ENCODE data around the gene LIN37.

LIN37 gene

GRCh38 chr19:35756377-35757230, 8.2 kb downstream of the LIN37 start, which contains the start of gene HSPB6:
Gene HSPB6, minus strand, starts transcription at chr19:35757029. Its CDS starts 21 bp downstream, at chr19:35757008.
- TF ChIP-seq, protein P1, sequence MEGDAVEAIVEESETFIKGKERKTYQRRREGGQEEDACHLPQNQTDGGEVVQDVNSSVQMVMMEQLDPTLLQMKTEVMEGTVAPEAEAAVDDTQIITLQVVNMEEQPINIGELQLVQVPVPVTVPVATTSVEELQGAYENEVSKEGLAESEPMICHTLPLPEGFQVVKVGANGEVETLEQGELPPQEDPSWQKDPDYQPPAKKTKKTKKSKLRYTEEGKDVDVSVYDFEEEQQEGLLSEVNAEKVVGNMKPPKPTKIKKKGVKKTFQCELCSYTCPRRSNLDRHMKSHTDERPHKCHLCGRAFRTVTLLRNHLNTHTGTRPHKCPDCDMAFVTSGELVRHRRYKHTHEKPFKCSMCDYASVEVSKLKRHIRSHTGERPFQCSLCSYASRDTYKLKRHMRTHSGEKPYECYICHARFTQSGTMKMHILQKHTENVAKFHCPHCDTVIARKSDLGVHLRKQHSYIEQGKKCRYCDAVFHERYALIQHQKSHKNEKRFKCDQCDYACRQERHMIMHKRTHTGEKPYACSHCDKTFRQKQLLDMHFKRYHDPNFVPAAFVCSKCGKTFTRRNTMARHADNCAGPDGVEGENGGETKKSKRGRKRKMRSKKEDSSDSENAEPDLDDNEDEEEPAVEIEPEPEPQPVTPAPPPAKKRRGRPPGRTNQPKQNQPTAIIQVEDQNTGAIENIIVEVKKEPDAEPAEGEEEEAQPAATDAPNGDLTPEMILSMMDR (IDR thresholded peaks at IDR 0.05; ENCODE audit: borderline replicate concordance, control extremely low read depth, extremely low read depth, insufficient read depth, missing control alignments) = no peak
- in situ Hi-C loops (cut with MboI; ENCODE audit: low sequenced_read_pairs, unreplicated experiment) = no loop called here

GRCh38 chr19:35757231-35757748, 8.9 kb downstream of the LIN37 start:
- TF ChIP-seq, protein P1 (IDR thresholded peaks at IDR 0.05; ENCODE audit: borderline replicate concordance, control extremely low read depth, extremely low read depth, insufficient read depth, missing control alignments) = no peak
- DNase-seq (ENCODE audit: low spot score) = no peak
- in situ Hi-C loops (cut with MboI; ENCODE audit: low sequenced_read_pairs, unreplicated experiment) = no loop called here

More at GRCh38 chr19:35756377-35757230, 8.2 kb downstream of the LIN37 start, which contains the start of gene HSPB6:
- DNase-seq (ENCODE audit: low spot score) = no peak

DNA sequence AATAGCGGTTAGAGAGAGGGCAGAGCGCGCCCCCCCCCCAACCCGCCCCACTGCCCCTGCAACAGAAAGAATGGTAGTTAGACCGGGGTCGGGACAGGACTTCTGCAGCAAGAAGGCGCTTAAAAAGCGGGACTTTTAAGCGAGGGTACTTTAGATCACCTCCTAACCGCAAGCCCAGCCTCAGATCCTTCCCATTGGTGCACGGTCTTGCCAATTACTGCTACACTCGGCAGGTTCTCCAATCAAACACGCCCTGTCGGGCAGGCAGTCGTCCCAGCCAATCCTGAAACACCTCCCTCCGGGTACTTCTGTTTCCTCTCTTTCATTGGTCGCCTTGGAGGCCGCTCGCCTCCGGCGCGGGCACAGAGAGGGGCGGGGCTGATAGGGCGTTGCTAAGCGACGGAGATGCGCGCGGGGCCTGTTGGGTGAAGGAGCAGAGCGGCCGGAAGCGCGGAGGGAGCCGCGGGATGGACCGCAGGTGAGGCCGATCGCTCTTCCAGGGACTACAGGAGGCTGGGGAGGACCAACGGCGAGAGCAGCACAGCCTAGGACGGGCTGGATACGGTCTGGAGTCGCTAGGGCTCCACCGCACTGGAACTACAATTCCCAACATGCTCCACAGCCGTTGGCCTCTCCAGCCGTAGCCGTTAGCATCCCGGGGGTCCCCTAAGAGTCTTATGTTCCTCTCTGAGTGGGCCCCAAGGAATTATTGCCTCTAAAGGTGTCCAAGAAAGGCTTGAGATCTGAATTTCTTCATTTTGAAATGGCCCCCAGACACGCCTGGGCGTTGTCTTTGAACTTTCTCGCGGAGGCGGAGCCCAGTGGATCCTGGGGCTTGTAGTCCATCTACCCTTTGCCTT, 9.6 kb downstream of the LIN37 start, which contains the start of gene PROSER3:
Gene PROSER3 (plus strand): TSS at position 428 of the 860 bp plus-strand sequence. CDS start 40 bp downstream, at position 468.
- TF ChIP-seq, protein P1 (IDR thresholded peaks at IDR 0.05; ENCODE audit: borderline replicate concordance, control extremely low read depth, extremely low read depth, insufficient read depth, missing control alignments) = no peak
- peak; percentile 98 for DNase-seq (ENCODE audit: low spot score)
- in situ Hi-C loops (cut with MboI; ENCODE audit: low sequenced_read_pairs, unreplicated experiment) = no loop called here

DNA sequence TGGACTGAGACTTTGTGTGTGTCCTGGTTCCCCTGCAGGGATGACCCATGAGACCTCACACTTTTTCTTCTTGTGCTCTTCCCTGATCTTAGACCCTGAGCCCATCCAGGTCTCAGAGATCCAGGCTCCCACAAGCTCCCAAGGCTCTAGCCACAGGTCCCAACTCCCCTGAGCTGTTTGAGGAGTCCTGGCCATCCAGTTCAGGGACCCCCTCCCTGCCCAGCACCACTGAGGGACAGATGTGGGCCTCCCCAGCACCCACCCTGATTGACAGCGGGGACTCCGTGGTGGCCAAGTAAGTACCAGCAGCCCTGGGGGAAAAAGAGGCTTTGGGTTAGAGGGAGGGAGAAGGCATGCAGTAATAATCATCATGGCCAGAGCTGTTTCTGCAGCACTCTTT, 11.3 kb downstream of the LIN37 start:
- no peak for DNase-seq (ENCODE audit: low spot score)
- in situ Hi-C loops (cut with MboI; ENCODE audit: low sequenced_read_pairs, unreplicated experiment) = no loop called here
- TF ChIP-seq, protein P1 (IDR thresholded peaks at IDR 0.05; ENCODE audit: borderline replicate concordance, control extremely low read depth, extremely low read depth, insufficient read depth, missing control alignments) = no peak

DNA sequence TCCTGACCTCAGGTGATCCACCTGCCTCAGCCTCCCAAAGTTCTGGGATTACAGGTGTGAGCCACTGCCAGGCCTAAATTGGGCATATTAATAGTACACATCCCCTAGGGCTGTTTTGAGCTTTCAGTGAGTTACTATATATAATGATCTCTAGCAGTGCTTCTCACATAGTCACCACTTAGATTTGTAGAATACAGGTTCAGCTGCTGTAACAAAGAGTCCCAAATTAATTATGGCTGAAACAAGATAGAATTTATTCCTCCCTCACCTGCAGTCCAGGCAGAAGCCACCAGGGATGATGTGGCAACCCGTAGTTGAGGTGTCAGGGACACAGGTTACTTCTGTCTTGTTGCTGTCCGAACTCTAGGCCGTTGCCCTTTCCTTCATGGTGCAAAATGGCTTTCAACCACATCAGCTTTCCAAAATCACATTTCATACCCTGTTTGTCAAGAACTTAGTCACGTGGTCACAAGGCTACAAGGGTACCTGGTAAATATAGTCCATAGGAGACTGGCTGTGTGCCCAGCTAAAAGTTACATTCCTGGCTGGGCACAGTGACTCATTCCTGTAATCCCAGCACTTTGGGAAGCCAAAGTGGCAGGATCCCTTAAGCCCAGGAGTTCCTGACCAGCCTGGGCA, 12.5 kb downstream of the LIN37 start:
- TF ChIP-seq, protein P1 (IDR thresholded peaks at IDR 0.05; ENCODE audit: borderline replicate concordance, control extremely low read depth, extremely low read depth, insufficient read depth, missing control alignments) = no peak
- no peak for DNase-seq (ENCODE audit: low spot score)
- in situ Hi-C loops (cut with MboI; ENCODE audit: low sequenced_read_pairs, unreplicated experiment) = no loop called here
